ENCODE measurements around the gene ARFRP1.

DNA sequence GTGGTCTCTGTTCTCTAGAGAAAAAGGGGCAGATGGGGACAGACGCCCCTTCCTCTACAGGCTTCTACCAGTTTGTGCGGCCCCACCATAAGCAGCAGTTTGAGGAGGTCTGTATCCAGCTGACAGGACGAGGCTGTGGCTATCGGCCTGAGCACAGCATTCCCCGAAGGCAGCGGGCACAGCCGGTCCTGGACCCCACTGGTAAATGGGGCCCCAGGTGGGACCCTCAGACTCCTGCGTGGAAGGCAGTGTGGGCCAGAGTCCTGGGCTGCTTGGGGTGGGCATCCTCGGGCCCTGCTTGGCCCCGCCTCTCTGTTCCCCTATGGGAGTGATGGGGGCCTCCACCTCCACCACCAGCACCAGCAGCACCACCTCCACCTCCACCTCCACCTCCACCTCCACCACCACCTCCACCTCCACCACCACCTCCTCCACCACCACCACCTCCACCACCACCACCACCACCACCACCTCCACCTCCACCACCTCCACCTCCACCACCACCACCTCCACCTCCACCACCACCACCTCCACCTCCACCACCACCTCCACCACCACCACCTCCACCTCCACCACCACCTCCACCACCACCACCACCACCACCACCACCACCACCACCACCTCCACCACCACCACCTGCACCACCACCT, 14.6 kb downstream of the ARFRP1 start:
- no peak for TF ChIP-seq POLR2AphosphoS5 (IDR thresholded peaks at IDR 0.05; ENCODE audit: low read depth, low read length)
- TF ChIP-seq TAF1 (IDR thresholded peaks at IDR 0.05; ENCODE audit: borderline replicate concordance, insufficient read depth, low read length): no peak
- TF ChIP-seq, protein P1, sequence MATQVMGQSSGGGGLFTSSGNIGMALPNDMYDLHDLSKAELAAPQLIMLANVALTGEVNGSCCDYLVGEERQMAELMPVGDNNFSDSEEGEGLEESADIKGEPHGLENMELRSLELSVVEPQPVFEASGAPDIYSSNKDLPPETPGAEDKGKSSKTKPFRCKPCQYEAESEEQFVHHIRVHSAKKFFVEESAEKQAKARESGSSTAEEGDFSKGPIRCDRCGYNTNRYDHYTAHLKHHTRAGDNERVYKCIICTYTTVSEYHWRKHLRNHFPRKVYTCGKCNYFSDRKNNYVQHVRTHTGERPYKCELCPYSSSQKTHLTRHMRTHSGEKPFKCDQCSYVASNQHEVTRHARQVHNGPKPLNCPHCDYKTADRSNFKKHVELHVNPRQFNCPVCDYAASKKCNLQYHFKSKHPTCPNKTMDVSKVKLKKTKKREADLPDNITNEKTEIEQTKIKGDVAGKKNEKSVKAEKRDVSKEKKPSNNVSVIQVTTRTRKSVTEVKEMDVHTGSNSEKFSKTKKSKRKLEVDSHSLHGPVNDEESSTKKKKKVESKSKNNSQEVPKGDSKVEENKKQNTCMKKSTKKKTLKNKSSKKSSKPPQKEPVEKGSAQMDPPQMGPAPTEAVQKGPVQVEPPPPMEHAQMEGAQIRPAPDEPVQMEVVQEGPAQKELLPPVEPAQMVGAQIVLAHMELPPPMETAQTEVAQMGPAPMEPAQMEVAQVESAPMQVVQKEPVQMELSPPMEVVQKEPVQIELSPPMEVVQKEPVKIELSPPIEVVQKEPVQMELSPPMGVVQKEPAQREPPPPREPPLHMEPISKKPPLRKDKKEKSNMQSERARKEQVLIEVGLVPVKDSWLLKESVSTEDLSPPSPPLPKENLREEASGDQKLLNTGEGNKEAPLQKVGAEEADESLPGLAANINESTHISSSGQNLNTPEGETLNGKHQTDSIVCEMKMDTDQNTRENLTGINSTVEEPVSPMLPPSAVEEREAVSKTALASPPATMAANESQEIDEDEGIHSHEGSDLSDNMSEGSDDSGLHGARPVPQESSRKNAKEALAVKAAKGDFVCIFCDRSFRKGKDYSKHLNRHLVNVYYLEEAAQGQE (IDR thresholded peaks at IDR 0.05; ENCODE audit: insufficient read depth in 1 of 2, low read depth in 2 of 2, low read length in 2 of 2): no peak
- no peak for TF ChIP-seq SIN3A (IDR thresholded peaks at IDR 0.05; ENCODE audit: borderline replicate concordance, insufficient read depth, low read length)
- no peak for TF ChIP-seq FOXP2 (optimal IDR thresholded peaks at IDR 0.05; ENCODE audit: borderline replicate concordance, extremely low read depth, extremely low read length, insufficient read depth)
